CD4-positive, alpha-beta T cell treated with Interleukin-12 subunit alpha and Interleukin-12 subunit beta, for 1 hour (primary cell): ENCODE results near the gene TCEA3.
"Not testable (repeated sequence)": the region's sequence is repeated elsewhere in the genome, so short reads cannot be mapped to it uniquely, and the experiment has no call there.

Experiments
- DNase-seq: peaks from one replicate; pipeline ENCODE4 v3.0.0-alpha.2; 2020

Gene TCEA3

DNA sequence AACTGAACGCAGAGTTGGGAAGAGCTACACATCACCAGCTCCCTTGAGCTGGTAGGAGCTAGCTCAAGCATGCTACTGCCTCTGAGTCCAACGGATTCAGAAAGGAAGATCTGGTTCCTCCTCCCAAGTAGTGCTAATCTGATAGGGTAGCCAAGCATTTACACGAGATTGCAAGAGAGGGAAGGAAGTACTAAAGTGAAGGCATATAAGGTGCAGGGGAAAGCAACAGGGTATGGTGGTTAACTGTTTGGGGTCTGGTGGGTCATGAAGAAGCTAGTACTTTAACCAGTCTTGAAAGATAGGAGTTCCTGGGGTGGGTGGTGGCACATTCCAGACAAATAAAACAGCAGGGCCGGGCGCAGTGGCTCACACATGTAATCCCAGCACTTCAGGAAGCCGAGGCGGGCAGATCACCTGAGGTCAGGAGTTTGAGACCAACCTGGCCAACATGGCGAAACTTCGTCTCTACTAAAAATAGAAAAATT is 34.7 kb downstream of the TCEA3 start:
- DNase-seq, result no peak

DNA sequence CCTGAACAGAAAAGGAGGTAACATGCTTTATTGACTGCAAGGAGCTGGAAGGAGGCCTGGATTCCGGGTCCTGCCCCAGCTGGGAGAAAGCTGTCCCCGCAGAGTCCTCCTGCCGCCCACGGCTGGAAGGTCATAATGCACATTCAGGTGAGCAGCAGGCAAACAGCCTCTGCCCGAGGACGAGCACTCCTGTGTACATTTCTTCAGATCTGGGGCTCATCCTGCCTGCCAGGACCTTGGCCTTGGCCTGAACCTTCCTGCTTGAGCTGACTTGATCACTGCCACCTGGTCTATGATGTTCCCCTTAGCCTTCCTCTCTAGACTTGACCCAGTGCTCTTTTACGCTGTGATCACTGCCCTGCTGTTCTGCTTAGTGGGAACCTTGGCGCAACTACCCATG is 37.1 kb downstream of the TCEA3 start:
- DNase-seq, result no peak

DNA sequence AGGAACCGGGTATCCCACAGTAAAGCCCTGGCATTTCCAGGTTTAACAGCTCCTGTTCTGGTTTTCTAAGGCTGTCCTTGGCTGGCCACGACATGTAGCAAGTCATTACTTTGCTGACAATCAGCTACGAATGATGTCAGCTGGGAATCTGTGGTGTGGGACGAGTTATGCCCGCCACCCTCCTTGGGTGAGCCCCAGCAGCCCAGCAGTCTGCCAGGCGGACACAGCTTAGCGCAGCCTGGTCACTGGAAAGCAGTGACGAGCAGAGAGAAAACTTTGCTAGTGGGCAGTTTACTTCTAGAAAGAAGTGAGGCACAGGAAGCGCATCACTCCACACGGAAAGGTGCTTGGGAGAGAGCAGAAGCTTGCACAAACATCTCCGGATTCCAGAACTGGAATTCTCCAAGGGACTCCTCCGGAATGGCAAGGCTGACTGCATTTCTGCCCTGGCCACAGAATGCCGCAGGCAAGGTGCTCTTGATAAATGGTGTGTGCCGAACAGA is 39.4 kb downstream of the TCEA3 start:
- DNase-seq, result no peak

DNA sequence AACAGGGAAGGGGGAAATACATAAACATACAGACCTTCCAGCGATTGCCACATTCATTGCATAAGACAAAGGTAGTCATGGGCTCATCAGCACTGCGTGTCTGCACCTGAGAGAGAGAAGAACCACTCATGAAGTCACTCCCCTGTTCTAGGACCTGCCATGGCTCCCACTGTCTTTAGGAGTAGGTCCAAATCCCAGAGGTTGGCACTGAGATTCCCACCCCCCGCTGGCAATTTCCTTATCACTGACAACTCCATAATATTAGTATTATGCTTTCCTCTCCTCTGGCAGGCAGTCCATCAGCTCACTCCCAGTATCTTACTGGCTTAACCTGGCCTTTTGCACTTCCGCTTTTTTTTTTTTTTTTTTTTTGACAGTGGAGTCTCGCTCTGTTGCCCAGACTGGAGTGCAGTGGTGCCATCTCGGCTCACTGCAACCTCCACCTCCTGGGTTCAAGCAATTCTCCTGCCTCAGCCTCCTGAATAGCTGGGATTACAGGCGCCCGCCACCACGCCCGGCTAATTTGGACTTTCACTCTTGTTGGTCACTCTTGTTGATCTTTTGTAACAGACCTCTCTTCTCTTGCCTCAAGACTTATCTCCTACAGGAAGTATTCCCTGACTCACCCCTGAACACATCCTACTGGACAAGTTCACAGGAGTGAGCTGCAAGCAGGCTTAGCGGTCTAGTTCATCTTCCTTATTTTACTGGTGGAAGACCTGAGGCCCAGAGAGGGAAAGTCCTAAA is 40.1 kb downstream of the TCEA3 start:
- DNase-seq, result no peak

DNA sequence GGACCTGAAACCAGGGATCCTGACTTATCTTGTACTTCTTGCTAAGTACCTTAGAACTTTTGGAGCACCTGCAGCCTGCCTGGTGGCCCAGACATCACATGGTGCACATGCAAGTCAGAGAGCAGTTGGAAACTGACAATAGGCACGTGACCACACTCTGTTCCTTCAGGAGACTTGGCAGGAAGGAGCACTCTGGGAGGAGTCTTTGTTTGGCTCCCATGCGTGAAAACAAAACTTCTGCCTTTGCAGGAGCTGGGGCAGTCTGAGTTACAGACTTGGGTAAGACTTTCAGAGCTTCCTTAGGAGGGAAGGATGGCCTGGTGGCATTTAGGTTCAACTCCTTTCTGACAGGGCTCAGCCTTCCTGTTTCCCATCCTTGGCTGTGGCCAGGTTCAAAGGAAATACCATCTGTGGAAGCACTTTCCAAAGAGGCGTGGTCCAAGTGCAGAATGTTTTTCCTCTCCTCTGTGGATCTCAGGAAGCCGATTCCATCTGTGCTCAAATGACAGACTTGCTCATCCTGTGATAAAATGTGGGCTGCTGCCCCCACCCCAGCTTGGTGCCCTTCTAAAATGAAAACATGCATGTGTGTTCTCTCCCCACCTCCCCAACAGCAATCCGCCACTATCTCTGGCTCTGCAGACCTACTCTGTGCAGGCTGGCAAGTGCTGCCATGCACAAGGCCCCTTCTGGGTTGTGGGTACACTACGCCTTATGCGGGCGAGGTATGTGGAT is 40.8 kb downstream of the TCEA3 start:
- no peak for DNase-seq

DNA sequence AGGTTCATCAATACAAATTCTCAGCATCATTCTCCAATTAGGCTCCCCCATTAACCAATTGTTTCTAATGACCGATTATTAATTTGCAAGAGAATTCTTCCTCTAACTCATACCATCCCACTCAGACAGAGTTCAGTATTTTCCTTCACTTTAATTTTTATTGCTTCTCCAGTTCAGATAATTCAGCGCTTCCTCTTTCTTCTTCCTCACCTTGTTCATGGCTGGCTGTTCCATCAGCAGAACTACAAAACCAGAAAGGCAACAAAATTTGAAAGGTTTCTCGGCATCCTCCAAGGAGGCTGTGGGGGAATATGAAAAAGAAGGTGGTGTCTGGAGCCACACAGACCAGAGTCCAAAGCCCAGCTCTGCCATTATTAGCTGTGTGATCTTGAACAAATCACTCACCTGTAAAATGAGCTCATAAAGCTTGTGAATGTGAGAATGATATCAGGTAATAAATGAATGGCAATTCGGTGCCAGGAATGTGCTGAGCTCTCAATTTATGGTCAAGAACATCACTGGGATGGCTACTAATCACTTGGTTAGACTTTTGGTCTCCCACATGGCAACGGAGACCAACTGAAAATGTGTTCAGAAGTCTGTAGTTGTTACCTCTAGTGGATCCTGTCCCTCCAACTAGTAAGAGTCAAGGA is 43.2 kb downstream of the TCEA3 start:
- no peak for DNase-seq

DNA sequence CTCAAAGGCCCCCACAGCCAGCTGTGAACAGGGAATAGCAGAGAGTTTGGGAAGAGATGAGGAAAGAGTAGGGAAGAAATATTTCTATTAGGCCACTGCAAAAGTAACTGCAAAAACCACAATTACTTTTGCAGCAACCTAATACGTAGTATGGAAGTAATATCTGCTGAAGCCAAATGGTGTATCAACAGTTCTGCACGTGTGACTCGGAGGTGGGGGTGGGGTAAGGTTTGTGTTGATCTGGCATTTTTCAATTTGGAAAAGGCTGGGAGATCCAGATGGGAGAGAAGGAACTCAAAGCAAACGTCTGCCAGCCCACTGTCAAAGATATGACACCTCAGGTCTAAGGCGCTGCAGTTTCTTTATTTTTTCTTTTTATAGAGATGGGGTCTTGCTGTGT is 43.8 kb downstream of the TCEA3 start:
- no peak for DNase-seq

DNA sequence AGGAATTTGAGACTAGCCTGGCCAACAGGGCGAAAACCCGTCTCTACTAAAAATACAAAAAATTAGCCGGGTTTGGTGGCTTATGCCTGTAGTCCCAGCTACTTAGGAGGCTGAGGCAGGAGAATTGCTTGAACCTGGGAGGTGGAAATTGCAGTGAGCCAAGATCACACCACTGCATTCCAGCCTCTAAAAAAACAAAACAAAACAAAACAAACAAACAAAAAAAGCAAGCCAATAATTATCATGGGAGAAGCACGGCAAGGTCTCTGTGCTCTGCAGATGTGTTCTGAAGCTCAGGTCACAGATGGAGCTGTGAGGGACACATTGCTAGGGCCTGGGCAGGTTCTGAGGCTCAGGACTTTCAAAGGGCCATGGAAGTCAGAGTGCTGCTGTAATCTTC is 44.3 kb downstream of the TCEA3 start:
- DNase-seq, result not testable (repeated sequence)

DNA sequence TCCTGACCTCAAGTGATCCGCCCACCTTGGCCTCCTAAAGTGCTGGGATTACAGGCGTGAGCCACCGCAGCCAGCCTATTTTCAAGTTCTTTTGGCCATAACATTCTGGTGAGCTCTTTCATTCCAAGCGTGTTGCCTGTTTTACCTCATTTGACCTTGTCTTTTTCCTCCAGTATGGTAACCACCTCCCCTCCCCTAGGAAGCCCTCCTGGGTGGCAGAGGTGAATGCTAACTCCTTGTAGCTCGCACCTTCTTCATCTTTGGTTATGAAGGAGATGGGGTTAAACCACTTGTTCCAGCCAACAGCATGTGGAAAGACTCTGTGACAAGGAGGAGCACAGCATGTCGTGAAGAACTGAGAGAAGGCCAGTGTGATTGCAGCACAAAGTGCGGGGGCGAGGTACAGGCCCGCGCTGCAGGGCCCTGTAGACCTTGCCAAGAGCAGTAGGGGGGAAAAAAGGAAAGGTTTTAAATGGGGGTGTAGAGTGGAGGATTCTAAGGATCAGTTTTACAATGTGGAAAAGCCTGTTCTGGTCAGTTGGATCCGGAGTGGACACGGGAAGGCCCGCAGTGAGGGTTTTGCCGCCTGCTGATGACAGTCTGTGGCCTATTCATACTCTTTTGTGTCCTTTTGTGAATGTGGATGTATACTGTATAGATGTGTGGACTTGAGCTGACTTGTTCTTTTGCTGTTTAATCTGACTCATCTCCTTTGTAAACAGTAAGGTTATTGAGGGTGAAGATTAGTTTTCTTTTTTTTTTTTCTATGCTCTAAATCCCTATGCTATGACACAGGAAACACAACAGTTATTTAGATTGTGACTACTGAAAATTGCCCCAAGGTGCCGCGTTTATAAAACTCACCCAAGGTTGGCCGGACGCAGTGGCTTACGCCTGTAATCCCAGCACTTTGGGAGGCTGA is 47.4 kb downstream of the TCEA3 start:
- no peak for DNase-seq

DNA sequence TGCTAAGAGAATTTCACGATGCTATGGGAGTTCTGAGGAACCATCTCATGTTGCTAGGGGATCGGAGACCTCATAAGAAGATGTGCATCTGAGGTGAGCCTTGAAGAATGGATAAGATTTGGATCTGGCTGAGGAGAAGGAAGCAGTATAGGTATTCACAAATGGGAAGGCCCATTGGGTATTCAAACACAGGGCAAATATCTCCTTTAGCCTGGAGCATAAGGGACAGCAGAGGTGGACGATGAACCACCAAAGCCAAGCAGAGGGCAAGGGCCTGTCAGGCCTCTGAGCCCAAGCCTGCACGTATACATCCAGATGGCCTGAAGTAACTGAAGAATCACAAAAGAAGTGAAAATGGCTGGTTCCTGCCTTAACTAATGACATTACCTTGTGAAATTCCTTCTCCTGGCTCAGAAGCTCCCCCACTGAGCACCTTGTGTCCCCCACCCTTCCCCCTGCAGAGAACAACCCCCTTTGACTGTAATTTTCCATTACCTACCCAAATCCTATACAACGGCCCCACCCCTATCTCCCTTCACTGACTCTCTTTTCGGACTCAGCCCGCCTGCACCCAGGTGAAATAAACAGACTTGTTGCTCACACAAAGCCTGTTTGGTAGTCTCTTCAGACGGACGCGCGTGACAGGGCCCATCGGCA is 50.3 kb downstream of the TCEA3 start:
- not testable (repeated sequence) for DNase-seq

DNA sequence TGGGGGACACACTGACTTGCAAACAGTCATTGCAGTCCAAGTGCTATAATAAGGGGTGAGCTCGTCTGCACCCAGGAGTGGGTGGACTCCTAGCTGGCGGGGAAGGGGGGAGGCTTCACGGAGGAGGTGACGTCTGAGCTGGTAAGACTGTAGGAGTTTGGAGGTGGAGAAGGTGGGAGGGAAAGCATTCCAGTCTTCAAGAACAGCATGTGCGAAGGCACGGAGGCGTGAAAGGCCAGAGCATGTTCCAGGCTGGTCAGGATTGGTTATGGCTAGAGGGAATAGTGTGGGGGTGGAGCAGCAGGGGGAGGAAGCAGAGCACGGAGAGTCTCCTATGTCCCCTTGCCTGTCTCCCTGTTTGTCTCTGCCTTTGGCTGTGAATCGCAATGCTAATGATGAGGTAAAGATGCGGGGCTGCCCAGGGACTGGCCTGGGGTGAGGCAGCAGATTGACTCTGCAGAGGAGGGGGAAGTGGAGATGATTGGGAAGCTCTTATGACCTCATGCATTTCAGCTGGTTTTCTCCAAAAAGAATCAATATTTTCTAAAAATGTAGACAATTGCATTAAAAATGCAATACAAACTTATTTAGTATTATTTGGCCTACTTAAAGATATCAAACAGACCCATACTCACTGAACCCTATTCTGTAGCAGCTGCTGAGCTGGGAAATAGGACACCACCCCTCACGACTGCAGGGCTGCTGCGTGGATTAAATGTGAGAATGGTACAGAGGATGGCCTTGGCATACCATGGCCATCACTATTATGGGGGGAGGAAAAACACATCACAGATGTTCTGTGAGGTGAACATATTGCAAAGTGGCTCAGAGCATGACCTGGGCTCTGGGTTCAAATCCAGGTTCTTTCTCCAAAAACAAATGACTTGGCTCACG is 52.3 kb downstream of the TCEA3 start:
- DNase-seq, result no peak

DNA sequence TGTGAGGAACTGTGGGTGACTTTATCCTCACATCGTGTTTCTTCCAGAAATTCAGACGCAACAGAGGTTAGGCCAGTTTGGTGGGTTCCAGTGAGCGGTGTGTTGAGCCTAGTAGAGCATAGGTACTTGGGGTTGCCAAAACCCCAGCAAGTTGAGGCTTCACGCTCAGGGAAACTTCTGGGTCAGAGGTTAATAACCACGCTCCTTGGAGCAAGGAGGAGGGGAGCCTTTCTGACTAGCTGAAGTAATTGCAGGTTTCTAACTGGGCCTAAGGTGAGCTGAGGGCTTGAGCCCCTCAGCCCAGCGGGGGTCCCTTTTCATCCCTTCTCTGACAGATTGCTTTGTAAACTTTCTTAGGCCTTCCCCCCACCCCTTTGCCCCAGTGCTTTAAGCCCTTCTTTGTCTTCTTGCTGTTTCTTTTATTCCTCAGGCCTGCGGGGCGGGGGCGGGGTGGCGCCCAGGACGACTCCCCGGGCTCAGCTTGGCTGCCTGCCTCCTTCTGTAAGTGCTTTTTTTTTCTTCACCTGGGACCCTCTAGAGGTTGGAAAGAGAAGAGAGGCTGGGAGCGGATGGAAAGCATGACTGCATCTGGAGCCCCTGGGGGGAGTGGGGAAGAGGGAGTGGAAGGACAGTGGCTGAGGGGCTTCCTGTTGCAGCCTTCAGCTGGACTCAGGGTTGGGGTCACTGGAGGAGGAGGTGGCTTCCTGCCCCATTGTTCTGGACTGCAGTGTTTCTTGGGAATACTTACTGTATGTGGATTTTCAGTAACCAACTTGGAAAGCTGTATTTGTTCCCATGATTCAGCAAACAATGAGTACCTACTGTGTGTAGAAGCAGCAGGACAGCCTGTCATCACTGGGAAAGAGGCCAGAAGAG is 53.6 kb downstream of the TCEA3 start:
- DNase-seq, result no peak

DNA sequence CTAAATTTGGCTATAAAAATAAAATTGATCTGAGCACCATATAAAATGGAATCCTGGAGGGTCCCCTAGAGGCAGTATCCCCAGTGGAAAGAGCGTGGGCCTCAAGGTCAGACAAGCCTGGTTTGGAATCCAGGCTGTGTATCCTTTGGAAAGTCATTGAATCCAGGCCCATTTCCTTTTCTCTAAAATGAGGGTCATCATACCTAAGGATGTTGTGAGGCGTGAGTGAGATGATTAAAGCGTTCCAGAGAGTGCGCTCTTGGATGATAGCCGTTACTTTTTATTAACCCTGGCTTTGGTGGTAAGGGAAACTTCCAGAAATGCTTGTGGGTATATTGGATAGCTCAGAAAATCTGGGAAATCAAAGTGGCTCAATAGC is 54.2 kb downstream of the TCEA3 start:
- no peak for DNase-seq

DNA sequence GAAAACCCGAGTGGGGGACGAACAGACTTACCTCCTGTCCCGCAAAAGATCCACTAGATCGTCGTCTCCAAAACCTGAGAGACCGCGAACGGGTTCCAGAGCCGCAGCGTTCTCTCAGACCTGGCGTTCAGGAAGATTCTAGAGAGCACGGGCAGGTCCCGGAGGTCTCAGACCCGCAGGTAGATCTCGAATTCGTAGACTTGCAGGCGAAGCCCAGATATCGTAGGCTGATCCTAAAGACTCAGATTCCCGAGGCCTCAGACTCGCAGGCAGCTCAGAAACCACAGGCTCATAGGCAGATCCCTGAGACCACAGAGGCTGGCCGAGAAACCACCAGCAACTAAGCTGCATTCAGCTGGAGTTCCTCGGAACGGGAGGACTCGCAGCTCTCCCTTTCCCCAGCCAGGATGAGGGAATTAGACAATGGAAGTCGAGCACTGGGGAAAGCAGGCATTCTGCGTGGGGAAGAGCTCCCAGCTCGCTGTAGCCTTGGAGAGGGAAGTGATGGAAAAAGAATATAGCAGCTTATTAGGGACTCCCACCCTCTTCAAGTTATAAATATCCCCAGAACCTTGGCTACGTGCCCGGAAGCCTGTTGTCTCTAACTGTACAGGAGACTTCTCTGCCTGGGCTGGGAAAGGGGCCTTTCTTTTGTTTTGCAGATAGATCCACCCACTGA is 55.1 kb downstream of the TCEA3 start, which contains the start of gene ZNF436:
Gene ZNF436 (minus strand): TSS at position 502 of the 679 bp plus-strand sequence. CDS start 1,831 bp downstream, outside the sequence.
- DNase-seq, result peak; percentile 26

DNA sequence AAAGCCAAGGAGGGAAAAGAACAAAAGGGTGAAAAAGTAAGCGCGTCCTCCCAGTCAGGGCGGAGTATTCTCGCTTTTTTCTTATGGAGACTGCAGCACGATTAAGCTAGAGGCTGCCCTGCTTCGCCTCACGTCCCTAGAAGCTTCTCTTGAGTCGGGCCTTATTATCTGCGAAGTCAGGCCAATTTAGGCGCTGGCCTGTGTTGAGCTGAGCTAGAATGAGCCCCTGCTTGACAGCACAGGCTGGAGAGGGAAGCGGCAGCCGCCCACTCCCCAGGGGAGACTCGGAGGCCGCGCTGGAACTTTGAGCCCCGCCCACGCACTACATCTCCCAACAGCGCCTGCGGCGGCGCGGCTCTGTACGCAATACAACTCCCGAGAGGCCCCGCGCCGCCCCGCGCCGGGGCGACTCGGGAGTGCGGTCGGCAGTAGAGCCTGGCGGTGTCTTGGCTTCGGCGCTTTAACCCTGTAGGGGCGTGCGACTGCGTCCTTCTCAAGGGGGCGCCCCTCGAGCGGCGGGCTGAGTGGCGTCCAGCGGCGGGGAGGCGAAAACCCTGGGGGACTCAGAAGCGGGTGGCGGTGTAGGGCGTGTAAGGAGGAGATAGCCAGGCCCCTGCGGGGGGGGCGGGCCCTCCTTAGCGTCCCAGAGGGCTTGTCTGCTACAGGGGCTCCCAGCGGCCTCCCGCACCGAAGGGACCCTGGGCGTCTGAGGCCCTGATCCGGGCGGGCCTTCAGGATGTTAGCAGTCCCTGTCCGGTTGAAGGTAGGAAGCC is 55.8 kb downstream of the TCEA3 start:
- peak; percentile 87 for DNase-seq

DNA sequence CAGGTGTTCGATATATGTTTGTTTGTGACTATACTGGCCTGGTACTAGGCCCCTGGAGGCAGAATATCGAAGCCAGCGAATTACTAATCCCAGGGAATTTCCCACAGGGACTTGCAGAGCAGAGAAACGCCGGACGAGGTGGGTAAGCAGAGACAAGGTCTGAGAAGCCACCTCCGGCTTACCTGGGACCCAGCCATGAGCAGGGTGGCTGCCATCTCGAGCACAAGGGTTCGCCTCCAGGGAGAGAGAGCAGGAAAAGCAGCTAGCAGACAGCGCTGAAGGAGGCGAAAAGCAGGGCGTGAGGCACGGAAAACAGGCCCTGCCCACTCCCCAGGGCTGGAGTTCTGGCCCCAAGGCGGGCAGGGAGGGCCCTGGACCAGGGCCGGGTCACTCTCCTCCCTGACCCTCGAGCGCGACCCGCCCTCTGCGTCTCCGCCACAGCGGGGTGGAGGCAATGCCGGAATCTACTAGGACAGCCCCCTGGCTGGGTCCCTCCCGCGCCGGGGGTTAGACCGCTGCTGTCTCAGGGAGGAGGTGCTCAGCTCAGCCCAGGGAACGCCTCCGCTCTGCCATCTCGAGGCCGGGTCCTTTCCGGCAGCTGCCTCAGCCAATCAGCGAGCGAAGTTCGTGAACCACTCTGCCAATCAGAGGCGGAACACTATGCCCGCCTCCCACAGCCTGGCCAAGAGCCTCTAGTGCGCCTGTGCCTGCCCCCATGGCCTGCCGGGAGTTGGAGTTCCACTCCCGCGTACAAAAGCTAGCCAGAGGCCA is 56.6 kb downstream of the TCEA3 start:
- DNase-seq, result peak; percentile 99

DNA sequence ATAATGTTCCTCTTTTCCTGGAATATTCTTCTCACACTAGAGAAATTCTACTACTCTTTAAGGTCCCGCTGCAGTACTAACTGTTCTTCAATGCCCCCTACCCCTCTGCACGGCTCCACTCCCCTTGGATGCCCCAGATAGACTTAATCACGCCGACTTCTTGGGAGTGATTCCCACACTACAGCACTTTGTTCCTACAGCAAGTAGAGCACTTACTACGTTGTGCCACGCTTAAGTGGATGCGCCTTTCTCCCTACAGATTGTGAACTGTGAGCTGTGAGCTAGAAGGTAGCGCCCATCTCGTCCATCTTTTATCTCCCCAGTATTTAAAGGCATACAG is 57.1 kb downstream of the TCEA3 start:
- DNase-seq, result no peak

DNA sequence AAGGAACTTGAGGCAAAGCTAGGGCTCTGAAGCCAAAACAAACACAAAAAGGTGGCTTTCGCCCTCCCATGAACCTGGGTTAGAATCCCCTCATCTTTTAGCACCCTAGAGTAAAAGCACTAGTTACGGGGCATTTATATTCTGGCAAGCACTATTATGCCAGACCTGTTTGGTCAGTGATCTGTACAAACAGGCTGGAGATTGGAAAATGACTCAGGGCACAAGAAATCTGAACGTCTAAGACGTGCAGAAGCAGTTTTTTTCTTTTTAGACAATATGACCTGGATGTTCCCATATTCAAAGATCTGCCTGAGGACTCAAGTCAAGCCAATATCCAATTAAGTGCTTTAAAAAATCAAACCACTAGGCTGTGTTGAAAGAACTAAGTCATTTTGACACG is 58.0 kb downstream of the TCEA3 start:
- DNase-seq, result no peak
